IgD-negative memory B cell (primary cell): ENCODE results near the gene PLIN3. TPM values are rescaled to one million over a fixed set of nuclear protein-coding genes. Genes with fewer than 3 reads are reported as not detected.
"Not testable (repeated sequence)": the region's sequence is repeated elsewhere in the genome, so short reads cannot be mapped to it uniquely, and the experiment has no call there.

Experiments used
- H3K27ac Mint-ChIP-seq, 3 donors: one replicate each; pipeline ENCODE4 v1.8.0; 2020 to 2022; ENCODE audit warnings: mild to moderate bottlenecking in 3 of 3, mixed read lengths in 3 of 3, moderate library complexity in 1 of 3
- H3K27me3 Mint-ChIP-seq: one replicate; pipeline ENCODE4 v1.8.0; 2021; ENCODE audit warnings: mixed read lengths
- H3K36me3 Mint-ChIP-seq: one replicate; pipeline ENCODE4 v1.8.0; 2020; ENCODE audit warnings: mild to moderate bottlenecking, mixed read lengths
- H3K4me1 Mint-ChIP-seq, 3 donors: one replicate each; pipeline ENCODE4 v1.8.0; 2020 to 2022; ENCODE audit warnings: mixed read lengths in 3 of 3, mild to moderate bottlenecking in 1 of 3
- H3K4me3 Mint-ChIP-seq, 4 donors: one replicate each; pipeline ENCODE4 v1.8.0; 2020 to 2022; ENCODE audit warnings: mild to moderate bottlenecking in 4 of 4, mixed read lengths in 4 of 4, moderate library complexity in 3 of 4
- H3K9me3 Mint-ChIP-seq, 3 donors: one replicate each; pipeline ENCODE4 v1.8.0; 2020 to 2021; ENCODE audit warnings: mixed read lengths in 3 of 3, mild to moderate bottlenecking in 1 of 3
- polyA plus RNA-seq: library from polyadenylated mRNA; unstranded; fragments of 300-500 nt; fragmentation: Illumina TruSeq; gene quantifications from one replicate; pipeline ENCODE4 v1.2.3, GENCODE V29; 2021

The PLIN3 gene
- polyA plus RNA-seq, 1 donor from 2014 or later, result 52.1 TPM

- H3K4me3 Mint-ChIP-seq, result no peak overlapping the region
- H3K27me3 Mint-ChIP-seq, result no peaks in the 10 kb centered on the region
- H3K36me3 Mint-ChIP-seq, result peaks cover 8% of the 10 kb centered on the region
- H3K4me1 Mint-ChIP-seq, result peaks cover 17 to 21% (median 20%) of the 10 kb centered on the region in 3 donors
- H3K9me3 Mint-ChIP-seq, result no peaks in the 10 kb centered on the region
- no peak overlapping the region for H3K27ac Mint-ChIP-seq
Measured at GRCh38 chr19:4844348-4845179, 22.9 kb downstream of the PLIN3 start.

GRCh38 chr19:4843647-4843965, 23.9 kb downstream of the PLIN3 start:
- Mint-ChIP-seq H3K9me3 (no peaks in the 10 kb centered on the region), H3K36me3 (peaks cover 8% of the 10 kb centered on the region), H3K4me3 (no peak overlapping the region), H3K27me3 (no peaks in the 10 kb centered on the region), H3K27ac (peak overlapping the region in 1 of 3 donors; percentile 67), H3K4me1 (peaks cover 11 to 17% (median 15%) of the 10 kb centered on the region in 3 donors)

- H3K4me1 Mint-ChIP-seq, result peaks cover 11 to 20% (median 13%) of the 10 kb centered on the region in 3 donors
- H3K4me3 Mint-ChIP-seq, result no peak overlapping the region
- H3K27me3 Mint-ChIP-seq, result no peaks in the 10 kb centered on the region
- no peak overlapping the region for H3K27ac Mint-ChIP-seq
- no peaks in the 10 kb centered on the region for H3K9me3 Mint-ChIP-seq
- peaks cover 14% of the 10 kb centered on the region for H3K36me3 Mint-ChIP-seq
Measured at GRCh38 chr19:4839192-4839591, 28.3 kb downstream of the PLIN3 start.

GRCh38 chr19:4832776-4833175, 34.7 kb downstream of the PLIN3 start:
- Mint-ChIP-seq H3K4me1 (peaks cover 14 to 23% (median 18%) of the 10 kb centered on the region in 3 donors), H3K9me3 (no peaks in the 10 kb centered on the region), H3K27ac (peak overlapping the region; percentile 51 to 87 (median 84)), H3K4me3 (peak overlapping the region; percentile 69 to 83 (median 76)), H3K27me3 (no peaks in the 10 kb centered on the region), H3K36me3 (peaks cover 8% of the 10 kb centered on the region)

GRCh38 chr19:4831979-4832340, 35.5 kb downstream of the PLIN3 start:
- not testable (repeated sequence) for H3K27me3 Mint-ChIP-seq, H3K9me3 Mint-ChIP-seq, H3K36me3 Mint-ChIP-seq
- Mint-ChIP-seq H3K4me3 (peak overlapping the region; percentile 77 to 95 (median 92)), H3K4me1 (peaks cover 11 to 23% (median 19%) of the 10 kb centered on the region in 3 donors), H3K27ac (peak overlapping the region; percentile 85 to 95 (median 87))

- Mint-ChIP-seq H3K27ac (peak within 1 kb of the TSS; percentile 85 to 95 (median 88)), H3K36me3 (peaks cover 3% of the 10 kb centered on the region), H3K9me3 (no peaks in the 10 kb centered on the region), H3K27me3 (no peaks in the 10 kb centered on the region), H3K4me3 (peak within 1 kb of the TSS; percentile 77 to 95 (median 92)), H3K4me1 (peaks cover 11 to 23% (median 19%) of the 10 kb centered on the region in 3 donors)
Measured at GRCh38 chr19:4831304-4831978, 36.0 kb downstream of the PLIN3 start, which contains the start of gene TICAM1. TICAM1 (minus strand) TSS chr19:4831712; CDS start chr19:4818377, 13,335 bp downstream.

- Mint-ChIP-seq H3K36me3 (peaks cover 2% of the 10 kb centered on the region), H3K27ac (peak overlapping the region; percentile 76 to 94 (median 88)), H3K9me3 (no peaks in the 10 kb centered on the region)
Measured at GRCh38 chr19:4830768-4831265, 36.6 kb downstream of the PLIN3 start.

GRCh38 chr19:4830332-4830731, 37.1 kb downstream of the PLIN3 start:
- Mint-ChIP-seq H3K27ac (peak overlapping the region; percentile 76 to 94 (median 88)), H3K4me3 (peak overlapping the region; percentile 77 to 95 (median 92)), H3K9me3 (no peaks in the 10 kb centered on the region), H3K27me3 (no peaks in the 10 kb centered on the region), H3K4me1 (peaks cover 11 to 23% (median 19%) of the 10 kb centered on the region in 3 donors), H3K36me3 (peaks cover 2% of the 10 kb centered on the region)

More at GRCh38 chr19:4830768-4831265, 36.6 kb downstream of the PLIN3 start:
- peak overlapping the region; percentile 77 to 95 (median 92) for H3K4me3 Mint-ChIP-seq
- peaks cover 11 to 23% (median 19%) of the 10 kb centered on the region in 3 donors for H3K4me1 Mint-ChIP-seq
- H3K27me3 Mint-ChIP-seq, result no peaks in the 10 kb centered on the region

- peak overlapping the region; percentile 77 to 95 (median 83) for H3K4me3 Mint-ChIP-seq
- H3K27ac Mint-ChIP-seq, result peak overlapping the region; percentile 76 to 93 (median 89)
- H3K9me3 Mint-ChIP-seq, result no peaks in the 10 kb centered on the region
- H3K4me1 Mint-ChIP-seq, result peaks cover 11 to 23% (median 19%) of the 10 kb centered on the region in 3 donors
- H3K36me3 Mint-ChIP-seq, result peaks cover 2% of the 10 kb centered on the region
- H3K27me3 Mint-ChIP-seq, result no peaks in the 10 kb centered on the region
Measured at GRCh38 chr19:4829001-4829712, 38.3 kb downstream of the PLIN3 start.

- Mint-ChIP-seq H3K4me3 (no peak overlapping the region), H3K4me1 (peaks cover 0 to 7% (median 6%) of the 10 kb centered on the region in 3 donors), H3K36me3 (peaks cover 7% of the 10 kb centered on the region), H3K9me3 (no peaks in the 10 kb centered on the region), H3K27ac (no peak overlapping the region), H3K27me3 (no peaks in the 10 kb centered on the region)
Measured at GRCh38 chr19:4823577-4823976, 43.9 kb downstream of the PLIN3 start.

GRCh38 chr19:4822354-4822753, 45.1 kb downstream of the PLIN3 start:
- H3K4me1 Mint-ChIP-seq, H3K9me3 Mint-ChIP-seq, H3K27me3 Mint-ChIP-seq, H3K36me3 Mint-ChIP-seq, H3K4me3 Mint-ChIP-seq: not testable (repeated sequence)
- H3K27ac Mint-ChIP-seq, result peak overlapping the region in 1 of 3 donors; percentile 80

GRCh38 chr19:4821265-4821664, 46.2 kb downstream of the PLIN3 start:
- Mint-ChIP-seq H3K27ac (no peak overlapping the region), H3K27me3 (no peaks in the 10 kb centered on the region)

GRCh38 chr19:4817467-4818277, 49.8 kb downstream of the PLIN3 start:
- peaks cover 11 to 20% (median 16%) of the 10 kb centered on the region in 3 donors for H3K4me1 Mint-ChIP-seq
- H3K27ac Mint-ChIP-seq, result no peak overlapping the region
- no peaks in the 10 kb centered on the region for H3K9me3 Mint-ChIP-seq
- H3K36me3 Mint-ChIP-seq, result peaks cover 3% of the 10 kb centered on the region
- no peaks in the 10 kb centered on the region for H3K27me3 Mint-ChIP-seq
- H3K4me3 Mint-ChIP-seq, result no peak overlapping the region

More at GRCh38 chr19:4821265-4821664, 46.2 kb downstream of the PLIN3 start:
- Mint-ChIP-seq H3K36me3 (peaks cover 5% of the 10 kb centered on the region), H3K4me3 (no peak overlapping the region), H3K4me1 (peaks cover 0 to 7% (median 5%) of the 10 kb centered on the region in 3 donors), H3K9me3 (no peaks in the 10 kb centered on the region)

- Mint-ChIP-seq H3K4me1 (peaks cover 12 to 21% (median 20%) of the 10 kb centered on the region in 3 donors), H3K4me3 (peak overlapping the region in 1 of 4 donors; percentile 52), H3K27me3 (no peaks in the 10 kb centered on the region), H3K36me3 (peaks cover 3% of the 10 kb centered on the region), H3K9me3 (no peaks in the 10 kb centered on the region), H3K27ac (no peak overlapping the region)
Measured at GRCh38 chr19:4816950-4817278, 50.6 kb downstream of the PLIN3 start.
